Prostate gland (tissue), 2 donors: ENCODE measurements around the gene BCL3. TPM values are rescaled to one million over a fixed set of nuclear protein-coding genes. Genes with fewer than 3 reads are reported as not detected.

Source experiments
- DNase-seq: peaks from one replicate; pipeline ENCODE4 v3.0.0-alpha.2; 2019; ENCODE audit warnings: low spot score
- H3K27ac ChIP-seq, 2 donors: fragments of 200-600 bp; sonication (generic); 2 replicates each; pipeline ENCODE4 v1.5.1; 2017 to 2019
- H3K27me3 ChIP-seq: fragments of 200-600 bp; sonication (generic); replicated peaks from 2 replicates; pipeline ENCODE4 v1.5.1; 2019; ENCODE audit not compliant: insufficient read depth
- H3K36me3 ChIP-seq, 2 donors: fragments of 200-600 bp; sonication (generic); 1 replicate in 1 of 2; 2 replicates in 1 of 2; pipeline versions ENCODE4 v1.5.1 to v1.8.1; 2017 to 2019
- H3K4me1 ChIP-seq: fragments of 200-600 bp; sonication (generic); replicated peaks from 2 replicates; pipeline ENCODE4 v1.5.1; 2019
- H3K4me3 ChIP-seq, 2 donors: fragments of 200-600 bp; sonication (generic); 2 replicates each; pipeline ENCODE4 v1.5.1; 2017 to 2019
- H3K9me3 ChIP-seq: fragments of 200-600 bp; sonication (generic); 2 replicates; pipeline ENCODE4 v1.5.1; 2017
- POLR2A ChIP-seq: fragments of 450-650 bp; IDR thresholded peaks from one replicate; pipeline ENCODE4 v1.6.1; 2016; ENCODE audit warnings: antibody characterized with exemption, mild to moderate bottlenecking
- POLR2AphosphoS5 ChIP-seq: sonication (generic); formaldehyde crosslinking; IDR thresholded peaks from one replicate; pipeline ENCODE4 v1.6.1; 2017; ENCODE audit warnings: antibody characterized with exemption
- WGBS: methylation state at CpG from one replicate; pipeline ENCODE4 v1.1.5; 2018; 5-methylcytosine and 5-hydroxymethylcytosine counted together
- intact Hi-C: fragments of 100-400 bp; cut with DNase I; formaldehyde crosslinking; loops from one replicate; pipeline ENCODE4 v1.14.2; 2022
- total RNA-seq, 2 donors: library from RNA; depleted of rRNA; stranded (reverse); fragments of >200 nt; gene quantifications; one replicate each; pipeline ENCODE4 v1.1.0, GENCODE V29; 2016
- TF ChIP-seq, protein P1 (sequence below), 4 experiments: fragments of 200-600 bp in 2 of 4; fragments of 450-650 bp in 2 of 4; sonication (generic) in 2 of 4; IDR thresholded peaks; 1 replicate in 3 of 4; 2 replicates in 1 of 4; pipeline ENCODE4 v1.5.1; 2016 to 2019; ENCODE audit warnings: antibody characterized with exemption in 4 of 4, mild to moderate bottlenecking in 2 of 4, moderate library complexity in 2 of 4

The BCL3 gene
- total RNA-seq, 2 donors from 2014 or later = 22.6 to 44.0 TPM

DNA sequence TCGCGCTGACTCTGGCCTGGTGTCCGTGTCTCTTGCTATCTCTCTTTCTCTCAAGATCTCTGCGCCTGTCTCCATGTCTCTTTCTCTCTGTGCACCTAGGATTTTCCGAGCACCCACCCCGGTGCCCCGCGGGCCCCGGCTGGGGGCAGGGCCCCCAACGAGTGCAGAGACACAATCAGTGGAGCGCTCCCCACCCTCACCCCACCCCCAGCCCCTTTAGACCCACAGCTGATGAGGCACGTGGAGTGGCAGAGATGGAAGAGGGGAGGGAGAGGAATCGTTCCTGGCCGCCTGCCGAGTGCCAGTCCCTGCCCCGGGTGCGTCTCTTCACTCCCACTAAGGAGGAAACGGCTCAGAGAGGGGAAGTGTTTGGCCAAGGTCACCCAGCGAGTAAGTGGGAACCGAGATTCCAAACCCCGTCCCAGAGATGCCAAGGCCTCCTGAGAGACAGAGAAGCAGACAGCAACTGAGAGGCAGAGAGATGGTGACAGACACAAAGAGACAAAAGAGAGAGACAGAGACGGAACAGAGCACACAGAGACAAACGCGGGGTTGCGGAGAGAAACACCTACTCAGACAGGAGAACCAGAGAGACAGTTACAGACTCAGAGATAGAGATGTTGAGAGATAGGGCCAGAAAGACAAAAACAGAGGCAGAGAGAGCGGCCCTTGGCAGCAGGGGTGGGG lies 626 bp upstream of the BCL3 start:
- H3K4me3 ChIP-seq = peak overlapping the region; percentile 74 to 79
- H3K27me3 ChIP-seq = no peaks in the 10 kb centered on the region
- TF ChIP-seq POLR2A (no peak), POLR2AphosphoS5 (no peak)
- TF ChIP-seq, protein P1, sequence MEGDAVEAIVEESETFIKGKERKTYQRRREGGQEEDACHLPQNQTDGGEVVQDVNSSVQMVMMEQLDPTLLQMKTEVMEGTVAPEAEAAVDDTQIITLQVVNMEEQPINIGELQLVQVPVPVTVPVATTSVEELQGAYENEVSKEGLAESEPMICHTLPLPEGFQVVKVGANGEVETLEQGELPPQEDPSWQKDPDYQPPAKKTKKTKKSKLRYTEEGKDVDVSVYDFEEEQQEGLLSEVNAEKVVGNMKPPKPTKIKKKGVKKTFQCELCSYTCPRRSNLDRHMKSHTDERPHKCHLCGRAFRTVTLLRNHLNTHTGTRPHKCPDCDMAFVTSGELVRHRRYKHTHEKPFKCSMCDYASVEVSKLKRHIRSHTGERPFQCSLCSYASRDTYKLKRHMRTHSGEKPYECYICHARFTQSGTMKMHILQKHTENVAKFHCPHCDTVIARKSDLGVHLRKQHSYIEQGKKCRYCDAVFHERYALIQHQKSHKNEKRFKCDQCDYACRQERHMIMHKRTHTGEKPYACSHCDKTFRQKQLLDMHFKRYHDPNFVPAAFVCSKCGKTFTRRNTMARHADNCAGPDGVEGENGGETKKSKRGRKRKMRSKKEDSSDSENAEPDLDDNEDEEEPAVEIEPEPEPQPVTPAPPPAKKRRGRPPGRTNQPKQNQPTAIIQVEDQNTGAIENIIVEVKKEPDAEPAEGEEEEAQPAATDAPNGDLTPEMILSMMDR (IDR thresholded peaks at IDR 0.05) = no peak
- no peaks in the 10 kb centered on the region for H3K9me3 ChIP-seq
- H3K27ac ChIP-seq = peak overlapping the region; percentile 96
- H3K4me1 ChIP-seq = peaks cover 27% of the 10 kb centered on the region
- no peak for DNase-seq
- intact Hi-C loops = no loop called here
- WGBS = under 1% methylated on average over 26 of the region's 26 CpGs
- H3K36me3 ChIP-seq = no peaks in the 10 kb centered on the region

DNA sequence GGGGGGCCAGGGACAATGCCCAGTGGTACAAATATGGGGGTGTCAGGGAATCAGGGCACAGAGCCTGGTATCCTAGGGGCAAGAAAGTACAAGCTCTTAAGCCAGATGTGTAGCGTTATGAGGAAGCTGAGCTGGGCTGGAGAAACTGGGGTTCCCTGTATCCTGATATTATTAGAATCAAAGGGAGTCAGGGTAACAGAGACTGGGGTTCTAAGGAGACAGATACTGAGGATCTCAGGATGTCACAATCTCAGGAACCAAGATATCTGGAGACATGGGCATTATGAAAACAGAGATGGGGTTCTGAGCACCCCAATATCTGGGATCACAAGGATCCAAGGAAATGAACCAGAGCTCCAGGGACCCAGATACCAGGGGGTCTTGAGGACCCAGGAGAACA lies 784 bp downstream of the BCL3 start:
- no peak for TF ChIP-seq POLR2A
- TF ChIP-seq POLR2AphosphoS5 = no peak
- peak overlapping the region; percentile 74 to 79 for H3K4me3 ChIP-seq
- 18% methylated on average over 1 of the region's 1 CpG for WGBS
- H3K36me3 ChIP-seq = no peaks in the 10 kb centered on the region
- no peaks in the 10 kb centered on the region for H3K9me3 ChIP-seq
- peaks cover 28% of the 10 kb centered on the region for H3K4me1 ChIP-seq
- no peak for DNase-seq
- intact Hi-C loops = no loop called here
- H3K27me3 ChIP-seq = no peaks in the 10 kb centered on the region
- H3K27ac ChIP-seq = peak overlapping the region; percentile 96

DNA sequence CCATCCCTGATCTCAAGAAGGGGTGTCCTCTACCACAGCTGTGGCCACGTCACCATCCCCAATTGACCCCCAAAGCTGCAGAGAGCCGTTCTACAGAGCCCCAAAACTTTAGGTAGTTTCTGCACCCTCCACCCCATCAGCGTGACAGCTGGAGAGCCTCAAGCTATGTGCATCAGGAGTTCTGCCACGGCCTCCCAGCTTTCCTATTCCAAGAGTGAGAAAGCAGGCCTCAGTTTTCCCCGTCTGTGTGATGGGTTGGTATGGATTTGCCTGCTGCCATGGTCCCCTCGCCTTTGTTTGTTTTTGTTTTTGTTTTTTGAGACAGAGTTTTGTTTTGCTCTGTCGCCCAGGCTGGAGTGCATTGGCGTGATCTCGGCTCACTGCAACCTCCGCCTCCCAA lies 1.5 kb downstream of the BCL3 start:
- Histone ChIP-seq H3K9me3 (no peaks in the 10 kb centered on the region), H3K4me1 (peaks cover 33% of the 10 kb centered on the region), H3K36me3 (no peaks in the 10 kb centered on the region), H3K4me3 (peak overlapping the region; percentile 74 to 79), H3K27me3 (no peaks in the 10 kb centered on the region), H3K27ac (peak overlapping the region; percentile 96)
- 83% methylated on average over 10 of the region's 10 CpGs for WGBS
- intact Hi-C loops = no loop called here
- TF ChIP-seq POLR2AphosphoS5 (no peak), POLR2A (no peak)
- TF ChIP-seq, protein P1 (IDR thresholded peaks at IDR 0.05) = no peak
- DNase-seq = no peak

DNA sequence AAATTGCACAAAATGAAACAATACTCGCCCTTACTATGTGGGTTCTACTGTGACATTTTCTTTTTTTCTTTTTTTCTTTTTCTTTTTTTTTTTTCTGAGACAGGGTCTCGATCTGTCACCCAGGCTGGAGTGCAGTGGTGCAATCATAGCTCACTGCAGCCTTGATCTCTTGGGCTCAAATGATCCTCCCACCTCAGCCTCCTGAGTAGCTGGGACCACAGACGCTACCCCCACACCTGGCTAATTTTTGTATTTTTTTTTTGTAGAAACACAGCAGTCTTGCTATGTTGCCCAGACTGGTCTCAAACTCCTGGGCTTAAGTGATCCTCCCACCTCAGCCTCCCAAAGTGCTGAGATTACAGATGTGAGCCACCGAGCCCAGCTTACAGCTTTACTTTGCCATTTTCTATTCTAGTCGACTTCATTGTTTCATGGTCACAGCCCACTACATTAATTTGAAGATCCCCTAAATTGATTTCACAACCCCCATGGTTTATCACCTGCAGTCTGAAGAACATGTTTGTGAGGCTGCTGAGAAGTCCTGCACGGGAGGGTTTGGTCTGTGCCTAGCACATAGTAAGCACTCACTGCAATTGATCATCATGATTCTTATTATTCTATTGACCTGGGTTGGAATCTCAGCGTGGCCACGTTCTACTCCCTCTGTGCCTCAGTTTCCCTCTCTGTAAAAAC lies 3.8 kb downstream of the BCL3 start:
- no peaks in the 10 kb centered on the region for H3K36me3 ChIP-seq
- intact Hi-C loops = no loop called here
- no peak for DNase-seq
- H3K27ac ChIP-seq = peak overlapping the region; percentile 88 to 96
- TF ChIP-seq POLR2AphosphoS5 (no peak), POLR2A (no peak)
- TF ChIP-seq, protein P1 (IDR thresholded peaks at IDR 0.05) = no peak
- H3K9me3 ChIP-seq = no peaks in the 10 kb centered on the region
- H3K4me1 ChIP-seq = peaks cover 48% of the 10 kb centered on the region
- 72% methylated on average over 8 of the region's 8 CpGs for WGBS
- H3K4me3 ChIP-seq = no peak overlapping the region
- H3K27me3 ChIP-seq = no peaks in the 10 kb centered on the region

DNA sequence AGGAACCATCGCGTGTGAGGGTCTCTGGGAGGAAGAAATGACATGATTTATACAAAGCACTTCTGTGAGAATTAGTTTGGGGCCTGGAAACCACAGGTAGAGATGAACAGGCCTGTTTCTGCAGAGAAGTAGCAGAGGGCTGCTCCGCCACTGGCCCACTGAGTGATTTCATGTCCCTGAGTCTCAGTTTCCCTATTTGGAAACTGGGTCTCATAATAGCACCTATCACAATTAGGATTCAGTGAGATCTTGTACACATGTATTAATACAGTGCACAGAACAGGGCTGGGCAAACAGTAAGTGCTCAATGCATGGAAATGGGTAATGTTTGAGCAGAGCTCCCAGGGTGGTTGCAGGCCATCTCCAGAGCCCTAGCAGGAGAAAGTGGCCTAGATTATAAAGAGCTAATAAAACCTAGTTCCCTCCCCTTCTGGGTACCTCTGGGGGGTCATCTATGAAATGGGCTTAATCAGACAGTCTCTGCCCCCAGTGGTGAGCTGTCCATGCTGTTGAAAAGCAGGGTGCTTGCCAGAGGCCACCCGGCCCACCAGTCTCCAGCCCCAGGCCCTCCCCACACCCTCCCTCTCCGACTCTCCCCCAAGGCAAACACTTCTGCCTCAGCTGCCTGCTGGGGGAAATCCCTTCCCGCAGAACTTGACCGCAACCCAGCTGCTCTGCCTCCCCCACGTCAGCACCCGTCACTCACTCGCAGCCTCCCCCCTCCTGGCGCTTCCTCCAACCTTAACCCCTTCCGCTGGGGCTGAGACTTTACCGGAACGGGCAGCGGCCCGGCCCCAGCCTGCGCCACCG lies 4.5 kb downstream of the BCL3 start:
- Histone ChIP-seq H3K27me3 (no peaks in the 10 kb centered on the region), H3K36me3 (no peaks in the 10 kb centered on the region), H3K4me3 (peak overlapping the region; percentile 22 to 39), H3K9me3 (no peaks in the 10 kb centered on the region), H3K4me1 (peaks cover 51% of the 10 kb centered on the region), H3K27ac (peak overlapping the region; percentile 88 to 96)
- WGBS = 15% methylated on average over 18 of the region's 18 CpGs
- TF ChIP-seq POLR2AphosphoS5 = peak; percentile 85
- peak; percentile 49 for TF ChIP-seq POLR2A
- TF ChIP-seq, protein P1 (IDR thresholded peaks at IDR 0.05) = peak in 1 of 4 experiments; percentile 26
- peak; percentile 89 for DNase-seq
- intact Hi-C loops = no loop called here
